ENCODE data around the gene GPR162. TPM values are rescaled to one million over a fixed set of nuclear protein-coding genes. Genes with fewer than 3 reads are reported as not detected.

Gene GPR162
- total RNA-seq, 1 experiment from 2014 or later, result 2.3 TPM

DNA sequence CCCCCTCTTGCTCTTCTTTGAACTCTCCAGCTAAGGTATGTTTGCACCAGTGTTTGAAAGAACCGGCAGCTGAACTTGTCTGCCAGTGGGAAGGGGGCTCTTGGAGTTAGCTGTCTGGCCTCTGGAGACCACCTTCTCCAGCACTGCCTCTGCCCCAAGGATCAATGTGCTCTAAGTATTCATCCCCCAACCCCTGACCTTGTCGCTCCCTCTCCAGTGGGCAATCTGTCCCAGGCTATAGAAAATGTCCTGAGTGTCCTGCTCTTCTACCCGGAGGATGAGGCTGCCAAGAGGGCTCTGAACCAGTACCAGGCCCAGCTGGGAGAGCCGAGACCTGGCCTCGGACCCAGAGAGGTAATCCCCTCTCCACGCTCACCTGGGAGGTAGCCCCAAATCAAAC, 9.4 kb downstream of the GPR162 start:
- no peak for TF ChIP-seq RAD21 (IDR thresholded peaks at IDR 0.05; ENCODE audit: low read depth)
- TF ChIP-seq SIN3A (IDR thresholded peaks at IDR 0.05; ENCODE audit: low read depth), result no peak
- TF ChIP-seq ELF1 (IDR thresholded peaks at IDR 0.05; ENCODE audit: borderline replicate concordance, low read depth), result no peak
- no peak for TF ChIP-seq ZFX (IDR thresholded peaks at IDR 0.05)
- TF ChIP-seq POLR2AphosphoS5 (IDR thresholded peaks at IDR 0.05; ENCODE audit: low read depth, low read length), result no peak
- ChIA-PET POLR2A (interaction anchor here (1.0 to 3.6 kb wide), 2 partner anchors 20 to 38 kb away, joined by 4 to 11 read pairs; partner anchors contain the start of gene CDCA3), CTCF (interaction anchor here (1.8 kb wide), 1 partner anchor 78 kb away, joined by 8 read pairs; the partner anchor contains the start of gene MLF2), RAD21 (ENCODE audit: low non-redundant PET in 1 of 2, low total read pairs in 2 of 2, uncharacterized antibody in 2 of 2, unreplicated experiment in 2 of 2) (no interaction called here)
- Histone ChIP-seq H3K4me3 (replicated peaks in 1 of 2; ENCODE audit: low read depth in 1 of 2, low read length in 2 of 2) (no peak overlapping the region), H3K27ac (ENCODE audit: low read depth, low read length) (no peak overlapping the region), H3K27me3 (ENCODE audit: insufficient read depth, low read length) (no peaks in the 10 kb centered on the region), H3K79me2 (ENCODE audit: insufficient read depth, low read length) (peaks cover 31% of the 10 kb centered on the region), H3K9ac (ENCODE audit: low read length) (no peak overlapping the region), H3K9me2 (ENCODE audit: insufficient read depth) (no peaks in the 10 kb centered on the region), H2AFZ (ENCODE audit: low read depth, low read length, poor library complexity, severe bottlenecking) (no peak overlapping the region), H3K36me3 (ENCODE audit: control insufficient read depth in 1 of 2, insufficient read depth in 2 of 2, low read length in 2 of 2) (peaks cover 8 to 28% of the 10 kb centered on the region in 2 experiments; a peak in 3 of 4 replicates), H3K4me1 (ENCODE audit: control insufficient read depth in 1 of 2, insufficient read depth in 2 of 2, low read length in 2 of 2) (peaks cover 12 to 35% of the 10 kb centered on the region in 2 experiments), H3K9me3 (ENCODE audit: control insufficient read depth in 1 of 2, insufficient read depth in 1 of 2, low read depth in 1 of 2, low read length in 2 of 2) (no peaks in the 10 kb centered on the region), H4K20me1 (ENCODE audit: insufficient read depth) (no peaks in the 10 kb centered on the region), H3K4me2 (ENCODE audit: low read length) (no peak overlapping the region)
- DNase-seq (ENCODE audit: low read depth, low spot score) (no peak), ATAC-seq (no peak)
- no TSS peak for BruUV-seq (replicated peaks)
- intact Hi-C loops (cut with micrococcal nuclease), result no loop called here

DNA sequence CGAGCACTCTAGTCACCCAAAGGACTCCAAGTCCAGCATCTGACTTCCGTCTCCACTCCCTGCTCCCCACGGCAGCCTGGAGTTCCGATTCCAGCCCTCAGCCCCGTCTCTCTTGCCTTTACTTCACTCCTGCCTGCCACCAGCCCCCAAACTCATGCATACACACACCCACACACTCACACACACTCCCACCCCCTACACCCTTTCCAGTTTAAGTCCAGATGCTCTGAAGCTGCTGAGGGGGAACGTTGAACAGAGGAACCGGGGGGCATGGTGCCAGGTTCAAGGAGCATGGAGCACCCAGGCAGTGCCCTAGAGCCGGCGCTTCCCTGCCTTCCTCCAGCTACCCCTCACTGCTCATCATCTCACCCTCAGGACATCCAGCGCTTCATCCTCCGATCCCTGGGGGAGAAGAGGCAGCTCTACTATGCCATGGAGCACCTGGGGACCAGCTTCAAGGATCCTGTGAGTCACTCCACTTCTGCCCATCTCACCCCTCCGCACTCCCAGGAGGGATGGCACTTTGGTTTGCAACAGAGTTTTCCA, 9.9 kb downstream of the GPR162 start:
- TF ChIP-seq SP1 (IDR thresholded peaks at IDR 0.05; ENCODE audit: low read depth), result no peak
- TF ChIP-seq ZFX (IDR thresholded peaks at IDR 0.05), result no peak
- TF ChIP-seq EZH2 (IDR thresholded peaks at IDR 0.05), result no peak
- TF ChIP-seq ELF1 (IDR thresholded peaks at IDR 0.05; ENCODE audit: borderline replicate concordance, low read depth), result no peak
- TF ChIP-seq SIN3A (IDR thresholded peaks at IDR 0.05; ENCODE audit: low read depth), result no peak
- Histone ChIP-seq H4K20me1 (ENCODE audit: insufficient read depth) (no peaks in the 10 kb centered on the region), H3K9me2 (ENCODE audit: insufficient read depth) (no peaks in the 10 kb centered on the region), H2AFZ (ENCODE audit: low read depth, low read length, poor library complexity, severe bottlenecking) (no peak overlapping the region), H3K79me2 (ENCODE audit: insufficient read depth, low read length) (peaks cover 31% of the 10 kb centered on the region), H3K4me3 (replicated peaks in 1 of 2; ENCODE audit: low read depth in 1 of 2, low read length in 2 of 2) (no peak overlapping the region), H3K9ac (ENCODE audit: low read length) (no peak overlapping the region), H3K9me3 (ENCODE audit: control insufficient read depth in 1 of 2, insufficient read depth in 1 of 2, low read depth in 1 of 2, low read length in 2 of 2) (no peaks in the 10 kb centered on the region), H3K36me3 (ENCODE audit: control insufficient read depth in 1 of 2, insufficient read depth in 2 of 2, low read length in 2 of 2) (peaks cover 8 to 28% of the 10 kb centered on the region in 2 experiments; a peak in 3 of 4 replicates), H3K4me2 (ENCODE audit: low read length) (no peak overlapping the region), H3K4me1 (ENCODE audit: control insufficient read depth in 1 of 2, insufficient read depth in 2 of 2, low read length in 2 of 2) (peaks cover 12 to 35% of the 10 kb centered on the region in 2 experiments), H3K27ac (ENCODE audit: low read depth, low read length) (no peak overlapping the region), H3K27me3 (ENCODE audit: insufficient read depth, low read length) (no peaks in the 10 kb centered on the region)
- intact Hi-C loops (cut with micrococcal nuclease), result no loop called here
- ChIA-PET RAD21 (ENCODE audit: low non-redundant PET in 1 of 2, low total read pairs in 2 of 2, uncharacterized antibody in 2 of 2, unreplicated experiment in 2 of 2) (no interaction called here), CTCF (interaction anchor here (1.8 to 5.5 kb wide), 2 partner anchors 21 to 78 kb away, joined by 8 to 38 read pairs; partner anchors contain the start of genes CDCA3, MLF2 and USP5), POLR2A (interaction anchor here (1.0 kb wide), 1 partner anchor 20 kb away, joined by 4 read pairs; the partner anchor contains the start of gene CDCA3)
- BruUV-seq (replicated peaks), result TSS peak; percentile 19
- DNase-seq (ENCODE audit: low read depth, low spot score), result no peak
- no peak for ATAC-seq

All from HCT116 (cell line).